ENCODE data around the gene ENDOD1.

ENDOD1 gene

GRCh38 chr11:95089620-95090542 lies at the start of gene ENDOD1:
Gene ENDOD1, plus strand, starts transcription at chr11:95089846. Its CDS starts 82 bp downstream, at chr11:95089928.
- peaks cover 25% of the 10 kb centered on the region for H3K4me1 ChIP-seq (ENCODE audit: low read depth, poor library complexity, severe bottlenecking)
- H3K27ac ChIP-seq, result peak within 1 kb of the TSS; percentile 55
- peak within 1 kb of the TSS; percentile 47; the same call in 1 of the 2 replicates for H3K9ac ChIP-seq
- no peaks in the 10 kb centered on the region for H3K36me3 ChIP-seq (ENCODE audit: insufficient read depth)
- H2AFZ ChIP-seq (ENCODE audit: low read depth), result peak within 1 kb of the TSS; percentile 82
- peak within 1 kb of the TSS; percentile 59 for H3K4me2 ChIP-seq
- no peak for TF ChIP-seq CTCF (conservative IDR thresholded peaks at IDR 0.05; ENCODE audit: low read depth, low read length)
- H3K27me3 ChIP-seq (ENCODE audit: insufficient read depth, low read depth), result no peaks in the 10 kb centered on the region
- no peak within 1 kb of the TSS for H3K4me3 ChIP-seq (IDR thresholded peaks at IDR 0.05; ENCODE audit: insufficient read depth, low read depth, low read length)
- H4K20me1 ChIP-seq (ENCODE audit: insufficient read depth), result no peaks in the 10 kb centered on the region
- no peaks in the 10 kb centered on the region for H3K79me2 ChIP-seq (ENCODE audit: insufficient read depth, low read depth)

GRCh38 chr11:95042239-95042638 lies 47.4 kb upstream of the ENDOD1 start:
- H3K4me3 ChIP-seq (IDR thresholded peaks at IDR 0.05; ENCODE audit: insufficient read depth, low read depth, low read length), result no peak overlapping the region
- no peaks in the 10 kb centered on the region for H3K36me3 ChIP-seq (ENCODE audit: insufficient read depth)
- H3K27ac ChIP-seq, result no peak overlapping the region
- H4K20me1 ChIP-seq (ENCODE audit: insufficient read depth), result no peaks in the 10 kb centered on the region
- H3K4me2 ChIP-seq, result no peak overlapping the region
- no peak overlapping the region for H3K9ac ChIP-seq
- TF ChIP-seq CTCF (conservative IDR thresholded peaks at IDR 0.05; ENCODE audit: low read depth, low read length), result no peak
- H3K27me3 ChIP-seq (ENCODE audit: insufficient read depth, low read depth), result no peaks in the 10 kb centered on the region
- no peaks in the 10 kb centered on the region for H3K4me1 ChIP-seq (ENCODE audit: low read depth, poor library complexity, severe bottlenecking)
- H3K79me2 ChIP-seq (ENCODE audit: insufficient read depth, low read depth), result no peaks in the 10 kb centered on the region
- no peak overlapping the region for H2AFZ ChIP-seq (ENCODE audit: low read depth)

- no peaks in the 10 kb centered on the region for H4K20me1 ChIP-seq (ENCODE audit: insufficient read depth)
- no peaks in the 10 kb centered on the region for H3K4me1 ChIP-seq (ENCODE audit: low read depth, poor library complexity, severe bottlenecking)
- no peaks in the 10 kb centered on the region for H3K79me2 ChIP-seq (ENCODE audit: insufficient read depth, low read depth)
- H2AFZ ChIP-seq (ENCODE audit: low read depth), result no peak overlapping the region
- H3K4me3 ChIP-seq (IDR thresholded peaks at IDR 0.05; ENCODE audit: insufficient read depth, low read depth, low read length), result no peak overlapping the region
- H3K9ac ChIP-seq, result no peak overlapping the region
- no peaks in the 10 kb centered on the region for H3K36me3 ChIP-seq (ENCODE audit: insufficient read depth)
- no peaks in the 10 kb centered on the region for H3K27me3 ChIP-seq (ENCODE audit: insufficient read depth, low read depth)
- H3K4me2 ChIP-seq, result no peak overlapping the region
- no peak for TF ChIP-seq CTCF (conservative IDR thresholded peaks at IDR 0.05; ENCODE audit: low read depth, low read length)
- H3K27ac ChIP-seq, result no peak overlapping the region
These were observed 46.7 kb upstream of the ENDOD1 start for GRCh38 chr11:95042906-95043305.

- Histone ChIP-seq H4K20me1 (ENCODE audit: insufficient read depth) (no peaks in the 10 kb centered on the region), H3K4me3 (IDR thresholded peaks at IDR 0.05; ENCODE audit: insufficient read depth, low read depth, low read length) (no peak overlapping the region), H3K79me2 (ENCODE audit: insufficient read depth, low read depth) (no peaks in the 10 kb centered on the region), H3K27me3 (ENCODE audit: insufficient read depth, low read depth) (no peaks in the 10 kb centered on the region), H3K36me3 (ENCODE audit: insufficient read depth) (no peaks in the 10 kb centered on the region), H3K4me1 (ENCODE audit: low read depth, poor library complexity, severe bottlenecking) (no peaks in the 10 kb centered on the region), H3K27ac (no peak overlapping the region), H2AFZ (ENCODE audit: low read depth) (no peak overlapping the region), H3K9ac (no peak overlapping the region), H3K4me2 (no peak overlapping the region)
- TF ChIP-seq CTCF (conservative IDR thresholded peaks at IDR 0.05; ENCODE audit: low read depth, low read length), result no peak
These were observed 45.6 kb upstream of the ENDOD1 start for GRCh38 chr11:95044010-95044409.

Measured in KMS-11 (cell line).